Measurements from ENCODE around the gene ACYP1.

GRCh38 chr14:75051556-75051899 lies 12.3 kb downstream of the ACYP1 start:
- TF ChIP-seq CTCF (IDR thresholded peaks at IDR 0.05), result no peak
- TF ChIP-seq POLR2A (IDR thresholded peaks at IDR 0.05), result no peak

All from uterus (tissue), 2 donors.